GM18951 (cell line): ENCODE results near the gene MSMO1.

Source experiments
- POLR2A ChIP-seq: IDR thresholded peaks from 4 replicates; pipeline ENCODE4 v1.6.1; 2011; ENCODE audit warnings: mild to moderate bottlenecking; ENCODE audit not compliant: insufficient read length, insufficient read depth; ENCODE audit errors: extremely low read depth
- in situ Hi-C: fragments of 300-500 bp; cut with MboI; formaldehyde crosslinking; loops from one replicate; pipeline ENCODE4 v1.12.0; 2022; ENCODE audit warnings: low sequenced_read_pairs, mixed read lengths, inconsistent platforms; ENCODE audit not compliant: unreplicated experiment

Gene MSMO1

DNA sequence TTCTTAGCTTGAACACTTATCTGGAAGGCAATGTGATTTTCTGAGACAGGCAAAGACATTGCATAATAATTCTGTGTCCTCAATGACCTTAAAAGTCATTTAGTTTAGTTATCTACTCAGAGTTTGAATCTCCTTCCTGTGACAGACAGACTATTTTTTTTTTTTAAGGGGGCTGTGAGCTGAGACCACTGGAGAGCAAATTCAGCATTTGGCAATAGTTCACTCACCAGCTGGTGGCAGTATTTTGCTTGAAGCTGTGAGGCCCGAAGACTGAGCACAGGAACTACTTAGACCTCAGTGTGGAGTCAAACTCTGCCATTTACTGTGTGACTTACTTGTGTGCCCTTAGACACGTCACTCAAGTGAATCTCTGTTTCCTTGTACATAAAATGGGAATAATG is 28.4 kb downstream of the MSMO1 start:
- in situ Hi-C loops: no loop called here

DNA sequence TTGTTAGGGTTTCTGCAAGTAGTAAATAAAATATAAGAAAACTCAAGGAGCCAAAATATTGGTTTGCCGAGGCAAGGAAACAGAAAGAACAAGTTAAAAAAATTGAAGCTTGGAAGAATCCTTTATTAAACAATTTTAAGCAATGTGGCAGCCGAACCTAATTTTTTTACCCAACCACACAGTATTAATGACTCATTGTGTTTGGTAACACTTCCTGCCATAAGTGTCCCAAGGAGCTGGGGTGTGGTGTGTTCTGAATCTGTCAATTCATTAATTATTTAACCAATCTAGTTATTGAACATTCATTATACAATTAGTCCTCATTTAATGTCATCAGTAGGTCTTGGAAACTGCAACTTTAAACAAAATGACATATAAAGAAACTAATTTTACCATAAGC is 32.0 kb downstream of the MSMO1 start:
- TF ChIP-seq POLR2A: no peak
- in situ Hi-C loops: no loop called here

More for the DNA sequence above, 28.4 kb downstream of the MSMO1 start:
- TF ChIP-seq POLR2A: no peak

DNA sequence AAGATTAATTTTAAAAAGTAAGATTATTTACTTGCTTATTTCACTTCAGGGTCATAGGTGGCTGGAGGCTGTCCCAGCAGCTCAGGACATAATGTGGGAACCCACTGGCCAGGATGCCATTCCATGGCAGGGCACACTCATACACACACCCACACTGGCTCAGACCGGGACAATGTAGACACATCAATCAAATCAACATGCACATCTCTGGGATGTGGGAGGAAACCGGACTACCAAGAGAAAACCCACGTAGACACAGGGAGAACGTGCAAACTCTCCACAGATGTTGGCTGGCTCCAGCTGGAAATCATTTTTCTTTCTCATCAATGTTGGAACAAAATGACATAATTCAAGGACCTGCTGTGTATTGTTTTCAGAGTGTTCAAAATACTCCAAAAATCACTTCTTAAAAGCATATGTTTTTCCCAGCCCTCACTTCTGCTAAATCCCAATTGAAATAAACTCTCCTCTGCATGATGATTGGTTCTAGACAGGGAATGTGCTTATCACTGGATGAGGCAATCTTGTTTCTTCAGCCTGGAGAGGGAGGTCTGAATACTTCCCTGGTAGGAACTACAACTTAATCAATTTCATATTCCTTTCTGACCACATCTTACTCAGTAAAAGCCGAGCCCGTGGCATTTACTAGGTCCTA is 32.7 kb downstream of the MSMO1 start:
- in situ Hi-C loops: no loop called here
- no peak for TF ChIP-seq POLR2A

DNA sequence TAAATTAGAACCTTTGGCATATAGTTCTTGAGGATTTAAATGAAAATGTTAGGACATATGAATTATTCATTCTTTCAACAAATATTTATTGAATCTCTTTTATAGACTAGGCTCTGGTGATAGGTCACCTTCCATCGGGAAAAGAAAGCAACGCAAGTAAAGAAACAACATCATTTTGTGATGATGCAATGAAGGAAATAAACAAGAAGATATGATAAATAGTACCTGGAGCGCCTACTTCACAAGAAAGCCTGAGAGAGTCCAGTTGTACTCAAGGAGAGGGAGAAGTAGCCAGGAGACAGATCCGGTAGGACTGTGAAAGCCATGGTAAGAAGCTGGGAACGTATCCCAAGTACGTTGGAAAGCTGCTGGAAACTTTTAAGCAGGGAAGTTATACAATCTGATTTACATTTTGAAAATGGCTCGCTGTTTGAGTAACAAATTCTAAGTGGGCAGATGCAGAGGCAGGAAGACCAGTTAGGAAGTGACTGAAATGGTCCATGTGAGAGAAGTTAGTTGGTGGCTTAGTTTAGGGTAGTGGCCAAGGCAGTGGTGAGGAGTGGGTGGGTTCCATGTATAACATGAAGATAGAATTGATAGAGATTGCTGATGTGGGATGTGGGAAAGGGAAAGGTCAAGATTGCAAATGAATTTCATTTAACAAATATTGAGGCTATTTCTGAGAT is 33.7 kb downstream of the MSMO1 start:
- no peak for TF ChIP-seq POLR2A

DNA sequence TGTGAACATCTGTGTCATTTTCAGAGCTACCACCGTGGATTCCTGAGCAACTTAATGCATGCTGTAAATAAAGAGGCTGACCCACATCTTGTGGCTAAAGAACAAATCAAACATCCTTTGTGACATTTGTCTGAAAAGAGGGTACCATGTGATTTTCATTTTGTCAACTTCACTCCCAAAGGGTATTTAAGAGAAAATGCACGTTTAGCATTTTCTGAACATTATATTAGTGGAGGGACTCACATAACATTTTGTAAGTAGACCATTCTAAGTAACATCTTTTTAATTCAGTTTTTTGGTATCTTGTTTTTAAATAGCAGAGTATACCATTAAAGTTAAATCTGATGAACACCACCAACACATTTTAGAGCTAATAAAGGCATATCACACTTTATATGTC is 34.3 kb downstream of the MSMO1 start:
- in situ Hi-C loops: no loop called here
- TF ChIP-seq POLR2A: no peak

More for the DNA sequence above, 33.7 kb downstream of the MSMO1 start:
- in situ Hi-C loops: no loop called here

DNA sequence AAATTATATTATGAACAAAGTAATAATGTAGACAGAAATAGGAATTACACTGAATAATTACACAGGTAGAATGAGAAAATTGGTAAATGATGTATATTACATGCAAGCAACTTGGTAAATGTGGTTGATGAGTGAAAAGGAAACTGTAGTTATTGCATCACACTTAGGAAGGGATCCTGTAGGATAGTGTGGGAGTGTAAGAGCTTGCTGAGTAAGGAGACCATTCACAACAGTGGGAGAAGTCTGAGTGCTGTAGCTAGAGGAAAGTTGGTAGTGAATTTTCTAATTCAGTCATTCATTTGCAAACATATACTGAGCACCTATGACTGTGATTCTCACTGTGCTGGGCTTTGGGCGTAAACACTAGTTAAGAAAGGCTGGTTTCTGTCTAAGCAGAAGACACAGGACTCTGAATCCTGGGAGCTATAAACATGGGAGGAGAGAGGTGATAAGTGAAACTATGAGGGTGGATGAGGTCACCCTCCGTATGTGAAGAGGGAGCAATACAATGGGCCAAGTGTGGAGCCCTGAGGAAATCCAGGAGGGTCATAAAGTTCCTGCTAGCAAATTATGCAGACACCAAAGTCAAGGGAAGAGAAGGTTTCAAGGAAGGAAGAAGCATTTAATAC is 37.1 kb downstream of the MSMO1 start:
- no peak for TF ChIP-seq POLR2A
- in situ Hi-C loops: loop anchor here (5.0 kb wide), 1 partner anchor 98 kb away; no protein-coding TSS in a partner anchor

DNA sequence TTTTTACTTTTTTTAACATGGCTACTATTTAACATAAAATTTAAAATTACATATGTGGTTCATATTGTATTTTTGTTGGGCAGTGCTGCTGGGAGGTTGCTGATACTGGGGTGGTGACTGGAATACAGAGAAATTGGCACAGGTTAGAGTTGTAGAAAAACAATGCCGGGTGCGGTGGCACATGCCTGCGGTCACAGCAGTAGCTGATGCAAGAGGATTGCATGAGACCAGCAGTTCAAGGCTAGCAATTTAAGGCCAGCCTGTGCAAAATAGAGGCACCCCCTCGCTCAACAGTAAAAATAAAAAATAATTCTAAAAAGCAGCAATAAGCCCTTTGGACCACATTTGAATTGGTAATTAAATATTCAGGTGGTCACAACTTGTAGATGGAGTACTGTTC is 39.6 kb downstream of the MSMO1 start:
- no peak for TF ChIP-seq POLR2A
- in situ Hi-C loops: loop anchor here (5.0 kb wide), 1 partner anchor 95 kb away; no protein-coding TSS in a partner anchor

DNA sequence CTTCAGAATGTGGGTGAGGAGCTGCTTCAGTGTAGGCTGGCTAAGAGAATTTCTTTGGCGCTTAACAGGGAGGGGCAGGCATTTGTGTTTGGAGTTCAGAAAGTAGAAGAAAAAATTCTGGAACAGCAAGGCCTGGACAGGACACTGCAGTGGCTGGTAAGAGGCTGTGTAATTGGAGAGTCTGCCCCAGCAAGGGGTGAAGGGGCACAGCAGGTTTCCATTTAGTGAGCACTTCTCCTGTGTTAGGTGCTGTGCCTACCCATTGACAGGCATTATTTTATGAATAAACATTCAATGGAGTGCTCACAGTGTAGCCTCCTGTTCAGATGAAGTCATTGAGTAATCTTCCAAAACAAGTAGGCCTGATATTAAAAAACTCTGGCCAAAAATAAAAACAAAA is 40.6 kb downstream of the MSMO1 start:
- in situ Hi-C loops: loop anchor here (5.0 kb wide), 1 partner anchor 94 kb away; no protein-coding TSS in a partner anchor
- TF ChIP-seq POLR2A: no peak

DNA sequence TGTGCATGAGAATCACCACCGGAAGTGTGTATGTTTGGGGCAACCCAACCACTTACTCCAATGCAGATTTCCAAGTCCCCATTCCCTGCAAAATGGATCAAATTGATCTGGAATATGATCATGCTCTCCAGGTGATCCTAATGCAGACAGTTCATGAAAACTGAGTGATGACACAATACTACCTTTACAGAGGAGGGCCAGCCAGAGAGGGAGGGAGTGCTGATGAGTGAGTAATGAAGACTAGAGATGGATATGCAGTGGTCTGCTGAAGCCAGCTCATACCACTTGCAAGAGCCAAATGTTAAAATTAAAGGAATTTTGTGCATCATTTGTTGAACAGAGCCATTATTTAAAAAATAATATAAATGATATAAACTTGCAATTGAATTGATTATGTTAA is 41.1 kb downstream of the MSMO1 start:
- in situ Hi-C loops: loop anchor here (5.0 kb wide), 1 partner anchor 94 kb away; no protein-coding TSS in a partner anchor

DNA sequence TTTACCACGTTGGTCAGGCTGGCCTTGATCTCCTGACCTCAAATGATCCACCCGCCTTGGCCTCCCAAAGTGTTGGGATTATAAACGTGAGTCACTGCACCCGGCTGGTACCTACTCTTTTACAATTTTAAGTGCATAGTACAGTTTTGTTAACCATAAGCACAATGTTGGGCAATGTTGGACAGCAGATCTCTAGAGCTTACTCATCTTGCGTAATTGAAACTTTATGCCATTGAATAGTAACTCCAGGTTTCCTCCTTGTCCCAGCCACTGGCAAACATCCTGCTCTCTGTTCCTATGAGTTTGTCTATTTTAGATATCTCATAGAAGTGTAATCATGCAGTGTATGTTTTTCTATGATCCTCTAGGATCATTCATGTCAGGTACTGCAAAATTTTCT is 42.1 kb downstream of the MSMO1 start:
- no peak for TF ChIP-seq POLR2A
- in situ Hi-C loops: loop anchor here (5.0 kb wide), 1 partner anchor 93 kb away; no protein-coding TSS in a partner anchor

More for the DNA sequence above, 41.1 kb downstream of the MSMO1 start:
- no peak for TF ChIP-seq POLR2A

DNA sequence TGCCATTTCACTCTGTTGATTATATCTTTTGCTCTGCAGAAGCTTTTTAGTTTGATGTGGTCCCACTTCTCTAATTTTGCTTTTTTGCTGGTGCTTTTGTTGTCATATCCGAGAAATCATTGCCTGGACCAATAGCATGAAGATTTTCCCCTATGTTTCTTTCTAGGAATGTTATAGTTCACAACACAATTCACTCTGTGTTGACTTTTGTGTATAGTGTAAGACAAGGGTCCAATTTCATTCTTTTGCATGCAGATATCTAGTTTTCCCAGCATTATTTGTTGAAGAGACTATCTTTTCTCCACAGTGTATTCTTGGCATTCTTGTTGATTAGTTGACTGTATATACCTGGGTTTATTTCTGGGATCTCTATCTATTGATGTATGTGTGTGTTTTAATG is 43.1 kb downstream of the MSMO1 start:
- in situ Hi-C loops: no loop called here
- TF ChIP-seq POLR2A: no peak

DNA sequence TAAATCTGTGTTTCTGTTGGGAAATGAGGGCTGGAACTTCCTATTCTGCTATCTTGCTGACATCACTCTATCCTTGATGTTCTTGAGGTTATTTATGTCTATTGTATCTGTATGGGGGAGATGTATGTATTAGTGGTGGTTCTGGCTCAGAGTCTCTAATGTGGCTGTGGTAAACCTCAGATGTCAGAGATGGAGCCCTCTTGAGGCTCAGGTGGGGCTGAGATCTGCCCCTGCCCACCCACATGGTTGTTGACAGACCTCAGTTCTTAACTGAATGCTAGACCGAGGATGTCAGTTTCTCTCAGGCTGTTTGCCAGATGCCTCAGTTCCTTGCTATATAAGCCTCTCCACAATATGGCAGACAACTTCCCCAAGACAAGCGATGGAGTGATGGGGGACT is 48.0 kb downstream of the MSMO1 start:
- no peak for TF ChIP-seq POLR2A
- in situ Hi-C loops: no loop called here

DNA sequence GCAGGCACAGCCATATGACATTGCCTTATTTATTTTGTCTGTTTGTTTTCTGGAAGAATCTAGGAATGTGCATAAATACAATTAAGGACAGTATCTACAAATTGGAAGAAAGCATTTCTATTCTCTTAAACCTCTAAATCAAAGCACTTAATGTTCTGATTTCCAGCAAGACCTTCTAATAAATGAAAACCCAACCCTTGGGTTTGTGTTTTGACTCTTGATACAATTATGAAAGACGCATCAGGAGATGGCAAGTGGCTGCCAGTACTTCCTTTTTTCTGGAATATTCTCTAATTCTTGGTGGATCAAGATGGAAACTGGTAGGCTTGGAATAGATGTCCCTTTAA is 50.9 kb downstream of the MSMO1 start:
- TF ChIP-seq POLR2A: no peak
- in situ Hi-C loops: no loop called here
